OCI-LY7 (cell line): ENCODE data around the gene RAP2B. TPM values are rescaled to one million over a fixed set of nuclear protein-coding genes. Genes with fewer than 3 reads are reported as not detected.
A peak's percentile ranks its signal among the peaks of the same experiment; 100 is the strongest.

Source experiments
- BruUV-seq: library from RNA; stranded (reverse); fragments of 400-500 nt; replicated peaks from 2 replicates; lab custom pipeline; 2021; lab: Mats Ljungman, UMichigan
- CTCF ChIA-PET: fragments of 300-600 bp; sonication (Branson Sonifier 250); formaldehyde crosslinking; loops from one replicate; lab custom pipeline; 2022; ENCODE audit warnings: antibody characterized with exemption; ENCODE audit not compliant: unreplicated experiment; lab: Charles Lee
- POLR2A ChIA-PET: fragments of 300-600 bp; sonication (Branson Sonifier 250); formaldehyde crosslinking; loops from one replicate; lab custom pipeline; 2022; ENCODE audit warnings: antibody characterized with exemption; lab: Charles Lee
- DNase-seq: peaks from one replicate; pipeline ENCODE4 v3.0.0-alpha.2; 2015; ENCODE audit warnings: low spot score
- H2AFZ ChIP-seq: fragments of 200-600 bp; sonication (generic), shearing (Covaris generic); 2 replicates; pipeline ENCODE4 v1.6.1; 2014; ENCODE audit warnings: mild to moderate bottlenecking, antibody characterized with exemption, low read length, moderate library complexity
- H3K27ac ChIP-seq: fragments of 200-600 bp; sonication (generic); 2 replicates; pipeline ENCODE4 v1.5.1; 2014; ENCODE audit warnings: mixed run types, low read depth, mild to moderate bottlenecking, moderate library complexity, low read length, inconsistent platforms; ENCODE audit not compliant: poor library complexity, severe bottlenecking
- H3K36me3 ChIP-seq: fragments of 200-600 bp; sonication (generic); 2 replicates; pipeline ENCODE4 v1.6.1; 2014; ENCODE audit warnings: mild to moderate bottlenecking, antibody characterized with exemption, low read length, moderate library complexity, mixed read lengths; ENCODE audit not compliant: insufficient read depth
- H3K4me1 ChIP-seq: fragments of 200-600 bp; sonication (generic); 2 replicates; pipeline ENCODE4 v1.5.1; 2014; ENCODE audit warnings: mild to moderate bottlenecking, low read length; ENCODE audit not compliant: insufficient read depth, poor library complexity, severe bottlenecking
- H3K4me2 ChIP-seq: fragments of 200-600 bp; sonication (generic); 2 replicates; pipeline ENCODE4 v1.6.1; 2014; ENCODE audit warnings: mild to moderate bottlenecking, low read length
- H3K4me3 ChIP-seq: fragments of 200-600 bp; sonication (generic); 2 replicates; pipeline ENCODE4 v1.5.1; 2014; ENCODE audit warnings: mild to moderate bottlenecking, low read depth, low read length; ENCODE audit not compliant: poor library complexity, severe bottlenecking
- H3K79me2 ChIP-seq: fragments of 200-600 bp; sonication (generic); 2 replicates; pipeline ENCODE4 v1.6.1; 2016; ENCODE audit warnings: low read depth, mild to moderate bottlenecking, low read length, moderate library complexity, mixed read lengths; ENCODE audit not compliant: insufficient read depth
- H3K9me2 ChIP-seq: fragments of 200-600 bp; sonication (generic); 2 replicates; pipeline ENCODE4 v1.6.1; 2016; ENCODE audit warnings: mild to moderate bottlenecking, low read length, mixed read lengths; ENCODE audit not compliant: insufficient read depth
- H3K9me3 ChIP-seq: fragments of 200-600 bp; sonication (generic); 2 replicates; pipeline ENCODE4 v1.6.1; 2014; ENCODE audit warnings: mild to moderate bottlenecking, mixed run types, low read length, mixed read lengths
- H4K20me1 ChIP-seq: fragments of 200-600 bp; sonication (generic); 2 replicates; pipeline ENCODE4 v1.6.1; 2014; ENCODE audit warnings: mild to moderate bottlenecking, antibody characterized with exemption, low read length, moderate library complexity, mixed read lengths; ENCODE audit not compliant: insufficient read depth
- EZH2phosphoT487 ChIP-seq: fragments of 200-600 bp; sonication (generic); IDR thresholded peaks from 2 replicates; pipeline ENCODE4 v1.6.1; 2018; ENCODE audit warnings: low read depth, borderline replicate concordance, mild to moderate bottlenecking, mixed run types, antibody characterized with exemption, low read length, moderate library complexity, mixed read lengths
- intact Hi-C: fragments of 100-400 bp; cut with micrococcal nuclease; formaldehyde crosslinking; loops from one replicate; pipeline ENCODE4 v1.10.0; 2022; ENCODE audit not compliant: unreplicated experiment
- total RNA-seq, 2 experiments: library from RNA; depleted of rRNA in 1 of 2; stranded (reverse); fragments of >200 nt in 1 of 2; shearing (Covaris generic) in 1 of 2; gene quantifications; 2 replicates each; pipeline ENCODE4 v1.2.3, GENCODE V29; 2014 to 2022
- TF ChIP-seq, protein P1 (sequence below): fragments of 200-600 bp; sonication (generic); conservative IDR thresholded peaks from 2 replicates; pipeline ENCODE4 v1.5.1; 2014; ENCODE audit warnings: mild to moderate bottlenecking, antibody characterized with exemption, low read length, moderate library complexity, mixed read lengths

The RAP2B gene
- total RNA-seq, 2 experiments from 2014 or later, result 11.3 to 15.1 TPM

DNA sequence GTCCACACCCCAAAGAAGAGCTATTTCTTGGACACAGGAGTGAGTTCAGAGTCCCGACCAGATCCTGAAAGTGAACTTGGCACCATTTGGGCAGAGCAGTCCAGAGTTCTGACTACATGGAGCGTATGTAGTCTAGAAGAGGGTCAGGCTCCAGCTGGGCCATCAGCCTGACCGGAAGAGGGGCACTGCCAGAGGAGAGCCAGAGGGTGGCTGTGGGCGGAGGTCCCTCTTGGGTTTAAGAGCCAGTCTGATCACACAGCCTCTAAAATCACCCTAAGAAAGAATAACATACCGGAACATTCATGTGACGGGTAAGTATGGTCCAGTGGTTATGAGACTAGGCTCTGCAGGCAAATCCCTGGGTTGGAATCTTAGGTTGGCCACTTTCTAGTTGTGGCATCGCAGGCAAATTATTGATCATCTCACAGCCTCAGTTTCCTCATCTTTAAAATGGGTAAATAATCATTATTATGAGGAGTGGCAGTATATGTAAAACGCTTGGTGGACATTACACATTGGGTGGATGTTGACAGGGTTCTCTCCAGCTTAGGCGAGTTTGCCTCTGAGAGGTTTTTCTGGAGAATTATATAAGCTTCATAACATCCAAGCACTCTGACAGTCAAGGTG, 2.1 kb upstream of the RAP2B start:
- intact Hi-C loops, result loop anchor here (2.0 to 5.0 kb wide), 3 partner anchors 465 to 1162 kb away; partner anchors contain the start of gene DHX36
- peak overlapping the region; percentile 70 for H2AFZ ChIP-seq
- BruUV-seq, result no TSS peak

GRCh38 chr3:153160451-153161137, 1.4 kb upstream of the RAP2B start:
- H3K4me2 ChIP-seq, result peak overlapping the region; percentile 89
- TF ChIP-seq EZH2phosphoT487, result no peak
- TF ChIP-seq, protein P1, sequence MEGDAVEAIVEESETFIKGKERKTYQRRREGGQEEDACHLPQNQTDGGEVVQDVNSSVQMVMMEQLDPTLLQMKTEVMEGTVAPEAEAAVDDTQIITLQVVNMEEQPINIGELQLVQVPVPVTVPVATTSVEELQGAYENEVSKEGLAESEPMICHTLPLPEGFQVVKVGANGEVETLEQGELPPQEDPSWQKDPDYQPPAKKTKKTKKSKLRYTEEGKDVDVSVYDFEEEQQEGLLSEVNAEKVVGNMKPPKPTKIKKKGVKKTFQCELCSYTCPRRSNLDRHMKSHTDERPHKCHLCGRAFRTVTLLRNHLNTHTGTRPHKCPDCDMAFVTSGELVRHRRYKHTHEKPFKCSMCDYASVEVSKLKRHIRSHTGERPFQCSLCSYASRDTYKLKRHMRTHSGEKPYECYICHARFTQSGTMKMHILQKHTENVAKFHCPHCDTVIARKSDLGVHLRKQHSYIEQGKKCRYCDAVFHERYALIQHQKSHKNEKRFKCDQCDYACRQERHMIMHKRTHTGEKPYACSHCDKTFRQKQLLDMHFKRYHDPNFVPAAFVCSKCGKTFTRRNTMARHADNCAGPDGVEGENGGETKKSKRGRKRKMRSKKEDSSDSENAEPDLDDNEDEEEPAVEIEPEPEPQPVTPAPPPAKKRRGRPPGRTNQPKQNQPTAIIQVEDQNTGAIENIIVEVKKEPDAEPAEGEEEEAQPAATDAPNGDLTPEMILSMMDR, result no peak
- ChIA-PET CTCF (interaction anchor here (0.6 to 0.7 kb wide), 2 partner anchors 479 to 604 kb away, joined by 3 read pairs; no protein-coding TSS in a partner anchor), POLR2A (interaction anchor here (0.6 to 3.6 kb wide), 28 partner anchors 8 to 1143 kb away, joined by 3 to 33 read pairs (median 5); no protein-coding TSS in a partner anchor)
- peaks cover 35% of the 10 kb centered on the region for H3K79me2 ChIP-seq
- H3K36me3 ChIP-seq, result 0 out of 2 replicates have a peak, but pooled peaks cover 8% of the 10 kb centered on the region
- BruUV-seq, result TSS peak; percentile 75
- H3K9me2 ChIP-seq, result no peaks in the 10 kb centered on the region
- DNase-seq, result peak; percentile 85
- H3K9me3 ChIP-seq, result no peaks in the 10 kb centered on the region
- H3K4me1 ChIP-seq, result peaks cover 23% of the 10 kb centered on the region
- H3K27ac ChIP-seq, result peak overlapping the region; percentile 82
- peak overlapping the region; percentile 87 for H3K4me3 ChIP-seq
- H4K20me1 ChIP-seq, result peaks cover 24% of the 10 kb centered on the region
- H2AFZ ChIP-seq, result peak overlapping the region; percentile 70
- intact Hi-C loops, result loop anchor here (1.0 to 5.0 kb wide), 4 partner anchors 464 to 1162 kb away; partner anchors contain the start of gene DHX36

More for the DNA sequence above, 2.1 kb upstream of the RAP2B start:
- H3K9me2 ChIP-seq, result no peaks in the 10 kb centered on the region
- peak overlapping the region; percentile 89 for H3K4me2 ChIP-seq
- no peak for DNase-seq
- ChIA-PET CTCF (no interaction called here), POLR2A (interaction anchor here (0.9 to 3.6 kb wide), 12 partner anchors 8 to 1144 kb away, joined by 3 to 33 read pairs (median 7); no protein-coding TSS in a partner anchor)
- H3K36me3 ChIP-seq, result 0 out of 2 replicates have a peak, but pooled peaks cover 2% of the 10 kb centered on the region
- TF ChIP-seq, protein P1, result no peak
- no peak for TF ChIP-seq EZH2phosphoT487
- H3K27ac ChIP-seq, result peak overlapping the region; percentile 82
- H3K9me3 ChIP-seq, result no peaks in the 10 kb centered on the region
- H3K79me2 ChIP-seq, result peaks cover 27% of the 10 kb centered on the region
- peak overlapping the region; percentile 87 for H3K4me3 ChIP-seq
- peaks cover 17% of the 10 kb centered on the region for H4K20me1 ChIP-seq
- peaks cover 16% of the 10 kb centered on the region for H3K4me1 ChIP-seq
